Fibroblast of lung (primary cell): ENCODE data around the gene EREG. TPM values are rescaled to one million over a fixed set of nuclear protein-coding genes. Genes with fewer than 3 reads are reported as not detected.

Experiments used
- DNase-seq, 2 donors: peaks; one replicate each; pipeline versions ENCODE4 v3.0.0 to v3.0.0-alpha.2; 2010; ENCODE audit warnings: low read depth in 2 of 2
- H2AFZ ChIP-seq: 2 replicates; pipeline ENCODE4 v1.5.1; 2012; ENCODE audit warnings: low read length, control low read depth, inconsistent platforms
- H3K27ac ChIP-seq: 2 replicates; pipeline ENCODE4 v1.5.1; 2011; ENCODE audit warnings: low read length, control low read depth; ENCODE audit not compliant: insufficient read depth
- H3K27me3 ChIP-seq: 2 replicates; pipeline ENCODE4 v1.5.1; 2011; ENCODE audit warnings: mild to moderate bottlenecking, low read length; ENCODE audit not compliant: control insufficient read depth, insufficient read depth
- H3K36me3 ChIP-seq: 2 replicates; pipeline ENCODE4 v1.5.1; 2011; ENCODE audit warnings: low read length; ENCODE audit not compliant: control insufficient read depth, insufficient read depth
- H3K4me1 ChIP-seq: 2 replicates; pipeline ENCODE4 v1.5.1; 2011; ENCODE audit warnings: low read length; ENCODE audit not compliant: control insufficient read depth, insufficient read depth; ENCODE audit errors: extremely low read depth
- H3K4me2 ChIP-seq: 2 replicates; pipeline ENCODE4 v1.5.1; 2011; ENCODE audit warnings: low read length, control low read depth; ENCODE audit not compliant: insufficient read depth; ENCODE audit errors: extremely low read depth
- H3K4me3 ChIP-seq, 4 experiments: fragments of 200-600 bp in 1 of 4; sonication (generic) in 1 of 4; replicated peaks in 1 of 4; 2 replicates each; pipeline ENCODE4 v1.5.1; 2011 to 2016; ENCODE audit warnings: low read length in 4 of 4, low read depth in 3 of 4, mild to moderate bottlenecking in 3 of 4, control low read depth in 2 of 4, inconsistent platforms in 1 of 4, mixed read lengths in 1 of 4; ENCODE audit not compliant: insufficient read depth in 1 of 4; ENCODE audit errors: control extremely low read depth in 1 of 4
- H3K79me2 ChIP-seq: 2 replicates; pipeline ENCODE4 v1.5.1; 2012; ENCODE audit warnings: mild to moderate bottlenecking, low read length, inconsistent platforms; ENCODE audit not compliant: control insufficient read depth, insufficient read depth
- H3K9ac ChIP-seq: 2 replicates; pipeline ENCODE4 v1.5.1; 2011; ENCODE audit warnings: mild to moderate bottlenecking, low read length, control low read depth; ENCODE audit not compliant: insufficient read depth
- H3K9me3 ChIP-seq: 2 replicates; pipeline ENCODE4 v1.5.1; 2012; ENCODE audit warnings: low read depth, low read length; ENCODE audit not compliant: control insufficient read depth, insufficient read depth
- H4K20me1 ChIP-seq: 2 replicates; pipeline ENCODE4 v1.5.1; 2011; ENCODE audit warnings: low read length; ENCODE audit not compliant: control insufficient read depth, insufficient read depth; ENCODE audit errors: extremely low read depth
- CTCF ChIP-seq, 2 donors: IDR thresholded peaks in 1 of 2; conservative IDR thresholded peaks in 1 of 2; 1 replicate in 1 of 2; 2 replicates in 1 of 2; pipeline ENCODE4 v1.5.1; 2011 to 2012; ENCODE audit warnings: low read length in 2 of 2, control low read depth in 1 of 2, inconsistent platforms in 1 of 2, low read depth in 1 of 2, mild to moderate bottlenecking in 1 of 2
- EZH2 ChIP-seq: IDR thresholded peaks from 2 replicates; pipeline ENCODE4 v1.5.1; 2012; ENCODE audit warnings: low read length, control low read depth, mild to moderate bottlenecking; ENCODE audit errors: missing control alignments
- polyA plus RNA-seq, 2 donors: library from polyadenylated mRNA; depleted of rRNA in 1 of 2; stranded (reverse) in 1 of 2; unstranded in 1 of 2; fragments of >200 nt; gene quantifications; 2 replicates each; pipeline ENCODE4 v1.2.1, GENCODE V29; 2011 to 2012; ENCODE audit warnings: missing spikeins in 1 of 2
- total RNA-seq: library from RNA; depleted of rRNA; stranded (reverse); fragments of >200 nt; gene quantifications from 2 replicates; pipeline ENCODE4 v1.2.1, GENCODE V29; 2014

Gene EREG
- total and polyA plus RNA-seq, 2 donors (not counting 1 experiment from before 2014, with no cell fraction given) = 0.41 to 9.9 TPM

- no peaks in the 10 kb centered on the region for H4K20me1 ChIP-seq
- no peaks in the 10 kb centered on the region for H3K36me3 ChIP-seq
- no peak overlapping the region for H3K9ac ChIP-seq
- H2AFZ ChIP-seq = no peak overlapping the region
- no peak overlapping the region for H3K4me3 ChIP-seq
- TF ChIP-seq EZH2 = no peak
- no peak for TF ChIP-seq CTCF (conservative IDR thresholded peaks at IDR 0.05 in 1 of 2, IDR thresholded peaks at IDR 0.05 in 1 of 2; ENCODE audit: low read depth in 1 of 2, low read length in 2 of 2)
- H3K9me3 ChIP-seq = no peaks in the 10 kb centered on the region
- H3K4me1 ChIP-seq = peaks cover 4% of the 10 kb centered on the region
- H3K4me2 ChIP-seq = no peak overlapping the region
- H3K79me2 ChIP-seq = no peaks in the 10 kb centered on the region
- H3K27me3 ChIP-seq = no peaks in the 10 kb centered on the region
- no peak for DNase-seq
- no peak overlapping the region for H3K27ac ChIP-seq
These were observed 48.3 kb downstream of the EREG start for GRCh38 chr4:74413265-74413664.

GRCh38 chr4:74414149-74414809, 49.3 kb downstream of the EREG start:
- no peaks in the 10 kb centered on the region for H3K9me3 ChIP-seq
- no peak overlapping the region for H3K9ac ChIP-seq
- no peaks in the 10 kb centered on the region for H4K20me1 ChIP-seq
- H3K27ac ChIP-seq = no peak overlapping the region
- no peaks in the 10 kb centered on the region for H3K36me3 ChIP-seq
- TF ChIP-seq CTCF (conservative IDR thresholded peaks at IDR 0.05 in 1 of 2, IDR thresholded peaks at IDR 0.05 in 1 of 2; ENCODE audit: low read depth in 1 of 2, low read length in 2 of 2) (no peak), EZH2 (no peak)
- no peak overlapping the region for H2AFZ ChIP-seq
- no peak overlapping the region for H3K4me3 ChIP-seq
- peaks cover 6% of the 10 kb centered on the region for H3K4me1 ChIP-seq
- no peaks in the 10 kb centered on the region for H3K27me3 ChIP-seq
- no peaks in the 10 kb centered on the region for H3K79me2 ChIP-seq
- DNase-seq = no peak
- no peak overlapping the region for H3K4me2 ChIP-seq

GRCh38 chr4:74415602-74416300, 50.8 kb downstream of the EREG start:
- no peak overlapping the region for H3K9ac ChIP-seq
- DNase-seq = no peak
- no peaks in the 10 kb centered on the region for H4K20me1 ChIP-seq
- no peak for TF ChIP-seq CTCF (conservative IDR thresholded peaks at IDR 0.05 in 1 of 2, IDR thresholded peaks at IDR 0.05 in 1 of 2; ENCODE audit: low read depth in 1 of 2, low read length in 2 of 2)
- no peak for TF ChIP-seq EZH2
- no peaks in the 10 kb centered on the region for H3K79me2 ChIP-seq
- H3K36me3 ChIP-seq = no peaks in the 10 kb centered on the region
- no peak overlapping the region for H2AFZ ChIP-seq
- H3K27ac ChIP-seq = no peak overlapping the region
- no peaks in the 10 kb centered on the region for H3K9me3 ChIP-seq
- no peaks in the 10 kb centered on the region for H3K27me3 ChIP-seq
- peaks cover 6% of the 10 kb centered on the region for H3K4me1 ChIP-seq
- no peak overlapping the region for H3K4me3 ChIP-seq
- H3K4me2 ChIP-seq = no peak overlapping the region
